GM12878 (cell line): ENCODE results near the gene AHCYL2. TPM values are rescaled to one million over a fixed set of nuclear protein-coding genes. Genes with fewer than 3 reads are reported as not detected.
A peak's percentile ranks its signal among the peaks of the same experiment; 100 is the strongest.

ENCODE experiments used
- EED ChIP-seq: sonication (generic); IDR thresholded peaks from 2 replicates; pipeline ENCODE4 v1.6.1; 2016; ENCODE audit warnings: antibody characterized with exemption, low read depth
- FOS ChIP-seq: IDR thresholded peaks from 3 replicates; pipeline ENCODE4 v1.6.1; 2011; ENCODE audit warnings: borderline replicate concordance; ENCODE audit not compliant: insufficient read length; ENCODE audit errors: extremely low read depth
- JUND ChIP-seq: IDR thresholded peaks from 2 replicates; pipeline ENCODE4 v1.6.1; 2012; ENCODE audit warnings: low read depth, mild to moderate bottlenecking, low read length, improper control_type of control experiment, moderate library complexity
- KLF5 ChIP-seq: fragments of 450-650 bp; IDR thresholded peaks from 2 replicates; pipeline ENCODE4 v1.6.1; 2014; ENCODE audit warnings: mild to moderate bottlenecking; ENCODE audit not compliant: partially characterized antibody
- MYC ChIP-seq: IDR thresholded peaks from 2 replicates; pipeline ENCODE4 v1.6.1; 2011; ENCODE audit warnings: mild to moderate bottlenecking, low read length, moderate library complexity, inconsistent platforms; ENCODE audit not compliant: insufficient read depth, insufficient replicate concordance, insufficient read length, severe bottlenecking
- PAX5 ChIP-seq: IDR thresholded peaks from 2 replicates; pipeline ENCODE4 v1.6.1; 2011; ENCODE audit warnings: low read depth, low read length, borderline replicate concordance
- PAX8 ChIP-seq: fragments of 450-650 bp; IDR thresholded peaks from 2 replicates; pipeline ENCODE4 v1.6.1; 2017; ENCODE audit warnings: mild to moderate bottlenecking, moderate library complexity
- POLR2AphosphoS5 ChIP-seq: IDR thresholded peaks from 2 replicates; pipeline ENCODE4 v1.6.1; 2011; ENCODE audit warnings: mild to moderate bottlenecking, low read length, inconsistent platforms
- RAD51 ChIP-seq: fragments of 450-650 bp; IDR thresholded peaks from 2 replicates; pipeline ENCODE4 v1.6.1; 2016; ENCODE audit warnings: moderate library complexity, mild to moderate bottlenecking, inconsistent platforms
- SIX5 ChIP-seq: IDR thresholded peaks from 2 replicates; pipeline ENCODE4 v1.6.1; 2011; ENCODE audit warnings: mild to moderate bottlenecking, low read depth, low read length, moderate library complexity; ENCODE audit not compliant: severe bottlenecking
- SP1 ChIP-seq: IDR thresholded peaks from one replicate; pipeline ENCODE4 v1.6.1; 2011; ENCODE audit warnings: low read depth, low read length
- SUPT20H ChIP-seq: IDR thresholded peaks from 2 replicates; pipeline ENCODE4 v1.6.1; 2011; ENCODE audit warnings: low read depth, mild to moderate bottlenecking, low read length, moderate library complexity, borderline replicate concordance; ENCODE audit not compliant: control insufficient read depth
- WRNIP1 ChIP-seq: IDR thresholded peaks from 2 replicates; pipeline ENCODE4 v1.6.1; 2011; ENCODE audit warnings: low read depth, low read length, improper control_type of control experiment, borderline replicate concordance
- ZNF207 ChIP-seq: fragments of 450-650 bp; IDR thresholded peaks from 2 replicates; pipeline ENCODE4 v1.6.1; 2014; ENCODE audit warnings: antibody characterized with exemption, mild to moderate bottlenecking, borderline replicate concordance
- ZNF384 ChIP-seq: IDR thresholded peaks from 2 replicates; pipeline ENCODE4 v1.6.1; 2012; ENCODE audit warnings: low read depth, mild to moderate bottlenecking, low read length, improper control_type of control experiment, borderline replicate concordance
- polyA plus RNA-seq, 11 experiments: library from polyadenylated mRNA; depleted of rRNA in 4 of 11; unstranded in 6 of 11; stranded (reverse) in 5 of 11; fragments of >200 nt; fragmentation: Nextera tagmentation in 4 of 11; fragmentation: Illumina TruSeq in 1 of 11; extraction: Ambion mirVana in 4 of 11; extraction: Trizol in 1 of 11; gene quantifications; 1 replicate in 1 of 11; 2 replicates in 10 of 11; pipeline versions ENCODE4 v1.2.1 to v1.2.3, GENCODE V29; 2011 to 2016; ENCODE audit warnings: inconsistent platforms in 2 of 11, missing spikeins in 2 of 11, low read depth in 1 of 11
- total RNA-seq, 4 experiments: library from RNA; depleted of rRNA in 3 of 4; stranded (reverse); fragments of >200 nt in 3 of 4; fragmentation: Illumina TruSeq in 1 of 4; extraction: Trizol in 1 of 4; gene quantifications; 2 replicates each; pipeline versions ENCODE4 v1.2.1 to v1.2.3, GENCODE V29; 2013 to 2021
- TF ChIP-seq, protein P1 (sequence below), 3 experiments: IDR thresholded peaks in 2 of 3; conservative IDR thresholded peaks in 1 of 3; 2 replicates each; pipeline ENCODE4 v1.5.1; 2011; ENCODE audit warnings: low read depth in 3 of 3, low read length in 3 of 3, mild to moderate bottlenecking in 3 of 3, control low read depth in 2 of 3, moderate library complexity in 2 of 3, inconsistent platforms in 1 of 3, mixed read lengths in 1 of 3; ENCODE audit not compliant: control insufficient read depth in 2 of 3, insufficient read depth in 1 of 3; ENCODE audit errors: extremely low read depth in 1 of 3
- TF ChIP-seq, protein P2 (sequence below): fragments of 450-650 bp; IDR thresholded peaks from 2 replicates; pipeline ENCODE4 v1.6.1; 2017; ENCODE audit warnings: mild to moderate bottlenecking
- TF ChIP-seq, protein P3 (sequence below): fragments of 450-650 bp; IDR thresholded peaks from 2 replicates; pipeline ENCODE4 v1.6.1; 2016; ENCODE audit warnings: mild to moderate bottlenecking
- TF ChIP-seq, protein P4 (sequence below): fragments of 150-350 bp; IDR thresholded peaks from 2 replicates; pipeline ENCODE4 v1.6.1; 2016; ENCODE audit warnings: low read depth, low read length
- TF ChIP-seq, protein P5 (sequence below): IDR thresholded peaks from 2 replicates; pipeline ENCODE4 v1.6.1; 2011; ENCODE audit warnings: low read depth, mild to moderate bottlenecking, low read length, moderate library complexity, borderline replicate concordance; ENCODE audit errors: extremely low read depth

Gene AHCYL2
- total and polyA plus RNA-seq, 10 of the 15 experiments (the other 5 are each of a cell fraction or from before 2014, with no cell fraction given) = 1.7 to 29.1 (median 5.4) TPM

DNA sequence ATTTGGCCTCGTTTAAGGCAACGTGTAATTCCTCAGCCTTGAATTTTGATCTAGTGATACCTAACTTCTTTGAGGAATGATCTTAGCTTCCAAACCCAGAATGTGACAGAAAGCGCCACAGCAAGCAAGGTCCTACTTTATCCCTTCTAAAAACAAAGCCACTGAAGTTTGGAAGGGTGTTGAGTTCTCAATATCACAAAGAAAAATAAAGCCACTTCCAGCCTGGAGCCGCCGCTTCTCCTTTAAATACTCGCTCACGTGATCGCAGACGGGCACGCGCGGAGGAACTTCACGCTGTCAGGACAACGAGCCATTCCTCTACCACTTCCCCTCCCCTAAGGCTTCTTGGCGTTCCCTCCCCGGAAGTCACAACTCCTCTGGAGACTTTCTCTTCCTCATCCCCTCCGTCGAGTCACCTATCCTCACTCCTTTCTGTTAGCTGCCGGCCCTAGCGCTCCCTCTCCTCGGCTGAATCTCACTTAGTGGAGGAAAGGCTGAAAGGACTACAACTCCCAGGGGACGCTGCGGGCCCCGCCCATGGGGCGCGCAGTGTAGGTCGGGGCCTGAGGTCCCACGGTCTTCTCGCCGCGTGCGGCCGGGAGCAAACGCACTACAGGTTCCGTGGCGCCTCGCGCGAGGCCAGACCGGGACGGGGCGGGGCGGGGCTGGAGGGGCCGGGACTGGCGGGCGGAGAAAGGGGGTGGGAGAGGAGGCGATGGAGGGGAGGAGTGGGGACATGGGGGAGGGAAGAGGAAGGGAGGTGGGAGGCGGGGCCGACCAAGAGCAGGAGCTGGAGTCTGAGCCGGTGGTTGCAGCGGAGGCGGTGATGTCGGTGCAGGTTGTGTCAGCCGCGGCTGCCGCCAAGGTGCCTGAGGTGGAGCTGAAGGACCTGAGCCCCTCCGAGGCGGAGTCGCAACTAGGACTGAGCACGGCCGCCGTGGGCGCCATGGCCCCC lies at the start of gene AHCYL2 (continued):
- no peak for TF ChIP-seq PAX5
- TF ChIP-seq, protein P1, sequence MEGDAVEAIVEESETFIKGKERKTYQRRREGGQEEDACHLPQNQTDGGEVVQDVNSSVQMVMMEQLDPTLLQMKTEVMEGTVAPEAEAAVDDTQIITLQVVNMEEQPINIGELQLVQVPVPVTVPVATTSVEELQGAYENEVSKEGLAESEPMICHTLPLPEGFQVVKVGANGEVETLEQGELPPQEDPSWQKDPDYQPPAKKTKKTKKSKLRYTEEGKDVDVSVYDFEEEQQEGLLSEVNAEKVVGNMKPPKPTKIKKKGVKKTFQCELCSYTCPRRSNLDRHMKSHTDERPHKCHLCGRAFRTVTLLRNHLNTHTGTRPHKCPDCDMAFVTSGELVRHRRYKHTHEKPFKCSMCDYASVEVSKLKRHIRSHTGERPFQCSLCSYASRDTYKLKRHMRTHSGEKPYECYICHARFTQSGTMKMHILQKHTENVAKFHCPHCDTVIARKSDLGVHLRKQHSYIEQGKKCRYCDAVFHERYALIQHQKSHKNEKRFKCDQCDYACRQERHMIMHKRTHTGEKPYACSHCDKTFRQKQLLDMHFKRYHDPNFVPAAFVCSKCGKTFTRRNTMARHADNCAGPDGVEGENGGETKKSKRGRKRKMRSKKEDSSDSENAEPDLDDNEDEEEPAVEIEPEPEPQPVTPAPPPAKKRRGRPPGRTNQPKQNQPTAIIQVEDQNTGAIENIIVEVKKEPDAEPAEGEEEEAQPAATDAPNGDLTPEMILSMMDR (IDR thresholded peaks at IDR 0.05 in 2 of 3, conservative IDR thresholded peaks at IDR 0.05 in 1 of 3; ENCODE audit: control insufficient read depth in 2 of 3, extremely low read depth in 1 of 3, insufficient read depth in 1 of 3, low read depth in 3 of 3, low read length in 3 of 3) = no peak
- no peak for TF ChIP-seq PAX8
- TF ChIP-seq RAD51 = peak; percentile 98
- TF ChIP-seq ZNF384 = no peak
- TF ChIP-seq, protein P2, sequence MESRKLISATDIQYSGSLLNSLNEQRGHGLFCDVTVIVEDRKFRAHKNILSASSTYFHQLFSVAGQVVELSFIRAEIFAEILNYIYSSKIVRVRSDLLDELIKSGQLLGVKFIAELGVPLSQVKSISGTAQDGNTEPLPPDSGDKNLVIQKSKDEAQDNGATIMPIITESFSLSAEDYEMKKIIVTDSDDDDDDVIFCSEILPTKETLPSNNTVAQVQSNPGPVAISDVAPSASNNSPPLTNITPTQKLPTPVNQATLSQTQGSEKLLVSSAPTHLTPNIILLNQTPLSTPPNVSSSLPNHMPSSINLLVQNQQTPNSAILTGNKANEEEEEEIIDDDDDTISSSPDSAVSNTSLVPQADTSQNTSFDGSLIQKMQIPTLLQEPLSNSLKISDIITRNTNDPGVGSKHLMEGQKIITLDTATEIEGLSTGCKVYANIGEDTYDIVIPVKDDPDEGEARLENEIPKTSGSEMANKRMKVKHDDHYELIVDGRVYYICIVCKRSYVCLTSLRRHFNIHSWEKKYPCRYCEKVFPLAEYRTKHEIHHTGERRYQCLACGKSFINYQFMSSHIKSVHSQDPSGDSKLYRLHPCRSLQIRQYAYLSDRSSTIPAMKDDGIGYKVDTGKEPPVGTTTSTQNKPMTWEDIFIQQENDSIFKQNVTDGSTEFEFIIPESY = no peak
- TF ChIP-seq KLF5 = peak; percentile 74
- peak; percentile 98 for TF ChIP-seq SIX5
- TF ChIP-seq MYC = no peak
- TF ChIP-seq EED = peak; percentile 38; the same call in 1 of the 2 replicates
- no peak for TF ChIP-seq JUND
- no peak for TF ChIP-seq SUPT20H
- TF ChIP-seq, protein P3, sequence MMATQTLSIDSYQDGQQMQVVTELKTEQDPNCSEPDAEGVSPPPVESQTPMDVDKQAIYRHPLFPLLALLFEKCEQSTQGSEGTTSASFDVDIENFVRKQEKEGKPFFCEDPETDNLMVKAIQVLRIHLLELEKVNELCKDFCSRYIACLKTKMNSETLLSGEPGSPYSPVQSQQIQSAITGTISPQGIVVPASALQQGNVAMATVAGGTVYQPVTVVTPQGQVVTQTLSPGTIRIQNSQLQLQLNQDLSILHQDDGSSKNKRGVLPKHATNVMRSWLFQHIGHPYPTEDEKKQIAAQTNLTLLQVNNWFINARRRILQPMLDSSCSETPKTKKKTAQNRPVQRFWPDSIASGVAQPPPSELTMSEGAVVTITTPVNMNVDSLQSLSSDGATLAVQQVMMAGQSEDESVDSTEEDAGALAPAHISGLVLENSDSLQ = peak; percentile 85
- peak; percentile 20 for TF ChIP-seq FOS
- TF ChIP-seq, protein P4, sequence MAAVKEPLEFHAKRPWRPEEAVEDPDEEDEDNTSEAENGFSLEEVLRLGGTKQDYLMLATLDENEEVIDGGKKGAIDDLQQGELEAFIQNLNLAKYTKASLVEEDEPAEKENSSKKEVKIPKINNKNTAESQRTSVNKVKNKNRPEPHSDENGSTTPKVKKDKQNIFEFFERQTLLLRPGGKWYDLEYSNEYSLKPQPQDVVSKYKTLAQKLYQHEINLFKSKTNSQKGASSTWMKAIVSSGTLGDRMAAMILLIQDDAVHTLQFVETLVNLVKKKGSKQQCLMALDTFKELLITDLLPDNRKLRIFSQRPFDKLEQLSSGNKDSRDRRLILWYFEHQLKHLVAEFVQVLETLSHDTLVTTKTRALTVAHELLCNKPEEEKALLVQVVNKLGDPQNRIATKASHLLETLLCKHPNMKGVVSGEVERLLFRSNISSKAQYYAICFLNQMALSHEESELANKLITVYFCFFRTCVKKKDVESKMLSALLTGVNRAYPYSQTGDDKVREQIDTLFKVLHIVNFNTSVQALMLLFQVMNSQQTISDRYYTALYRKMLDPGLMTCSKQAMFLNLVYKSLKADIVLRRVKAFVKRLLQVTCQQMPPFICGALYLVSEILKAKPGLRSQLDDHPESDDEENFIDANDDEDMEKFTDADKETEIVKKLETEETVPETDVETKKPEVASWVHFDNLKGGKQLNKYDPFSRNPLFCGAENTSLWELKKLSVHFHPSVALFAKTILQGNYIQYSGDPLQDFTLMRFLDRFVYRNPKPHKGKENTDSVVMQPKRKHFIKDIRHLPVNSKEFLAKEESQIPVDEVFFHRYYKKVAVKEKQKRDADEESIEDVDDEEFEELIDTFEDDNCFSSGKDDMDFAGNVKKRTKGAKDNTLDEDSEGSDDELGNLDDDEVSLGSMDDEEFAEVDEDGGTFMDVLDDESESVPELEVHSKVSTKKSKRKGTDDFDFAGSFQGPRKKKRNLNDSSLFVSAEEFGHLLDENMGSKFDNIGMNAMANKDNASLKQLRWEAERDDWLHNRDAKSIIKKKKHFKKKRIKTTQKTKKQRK = no peak
- TF ChIP-seq, protein P5, sequence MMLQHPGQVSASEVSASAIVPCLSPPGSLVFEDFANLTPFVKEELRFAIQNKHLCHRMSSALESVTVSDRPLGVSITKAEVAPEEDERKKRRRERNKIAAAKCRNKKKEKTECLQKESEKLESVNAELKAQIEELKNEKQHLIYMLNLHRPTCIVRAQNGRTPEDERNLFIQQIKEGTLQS = peak; percentile 76; the same call in 1 of the 2 replicates
- peak; percentile 87 for TF ChIP-seq ZNF207
- TF ChIP-seq POLR2AphosphoS5 = peak; percentile 58
- peak; percentile 91 for TF ChIP-seq SP1
- TF ChIP-seq WRNIP1 = no peak
